ENCODE measurements around the gene MRPL37. TPM values are rescaled to one million over a fixed set of nuclear protein-coding genes. Genes with fewer than 3 reads are reported as not detected.

MRPL37 gene
- total RNA-seq, 2 donors from 2014 or later: 40.9 to 41.9 TPM

DNA sequence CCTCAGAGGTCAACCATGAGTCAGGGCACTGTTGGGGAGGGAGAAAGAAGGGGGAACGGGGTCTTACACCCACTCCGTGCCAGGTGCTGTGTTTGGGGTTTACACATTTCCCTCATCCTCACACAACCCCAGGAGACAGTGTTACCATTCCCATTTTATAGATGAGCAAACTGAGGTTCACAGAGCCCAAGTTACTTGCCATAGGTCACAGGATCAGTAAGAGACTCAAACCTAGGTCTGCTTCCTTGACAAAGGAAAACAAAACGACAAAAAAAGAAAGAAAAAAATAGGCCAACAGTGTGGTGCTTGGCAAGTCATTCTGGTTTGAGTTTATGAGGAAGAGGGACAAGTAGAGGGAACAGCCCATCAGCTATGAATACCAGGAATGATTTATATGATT is 30.9 kb upstream of the MRPL37 start:
- no peak for DNase-seq (ENCODE audit: low spot score)
- intact Hi-C loops (cut with DNase I): no loop called here

DNA sequence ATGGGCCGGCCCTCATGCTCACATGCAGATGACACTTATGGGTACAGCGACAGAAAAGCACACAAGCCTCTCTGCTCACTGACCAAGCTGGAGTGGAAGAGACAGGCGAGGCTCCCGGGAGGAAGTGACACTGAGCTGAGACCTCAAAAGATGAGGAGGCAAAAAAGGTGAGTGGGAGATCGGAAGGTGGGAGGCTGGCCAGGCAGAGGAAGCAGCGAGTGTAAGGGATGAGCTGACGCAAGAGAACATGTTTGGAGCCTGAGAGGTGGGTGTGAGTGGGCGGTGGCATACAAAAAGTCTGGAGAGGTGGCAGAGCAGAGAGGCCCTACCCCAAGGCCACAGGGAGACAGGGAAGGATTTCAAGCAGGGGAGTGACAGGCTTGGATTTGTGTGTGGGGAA is 29.0 kb upstream of the MRPL37 start:
- DNase-seq (ENCODE audit: low spot score): no peak
- intact Hi-C loops (cut with DNase I): no loop called here

DNA sequence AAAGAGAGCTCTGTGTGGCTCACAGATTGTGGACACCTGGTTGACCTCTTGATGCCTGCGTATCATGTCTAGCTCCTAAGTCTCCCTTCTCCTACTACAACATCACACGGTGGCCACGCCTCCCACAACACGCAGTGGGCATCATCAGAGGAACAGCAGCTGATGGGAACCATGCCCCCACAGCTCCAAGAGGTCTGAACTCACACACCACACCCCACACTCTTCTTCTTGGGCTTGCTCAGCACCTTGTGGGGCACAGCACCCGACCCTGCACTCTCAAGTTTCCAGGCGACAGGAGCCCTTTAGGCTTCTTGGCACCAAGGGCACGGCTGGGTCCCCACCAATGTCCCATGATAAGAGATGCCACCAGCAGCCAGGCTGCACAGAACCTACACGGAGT is 28.4 kb upstream of the MRPL37 start:
- intact Hi-C loops (cut with DNase I): no loop called here
- no peak for DNase-seq (ENCODE audit: low spot score)

DNA sequence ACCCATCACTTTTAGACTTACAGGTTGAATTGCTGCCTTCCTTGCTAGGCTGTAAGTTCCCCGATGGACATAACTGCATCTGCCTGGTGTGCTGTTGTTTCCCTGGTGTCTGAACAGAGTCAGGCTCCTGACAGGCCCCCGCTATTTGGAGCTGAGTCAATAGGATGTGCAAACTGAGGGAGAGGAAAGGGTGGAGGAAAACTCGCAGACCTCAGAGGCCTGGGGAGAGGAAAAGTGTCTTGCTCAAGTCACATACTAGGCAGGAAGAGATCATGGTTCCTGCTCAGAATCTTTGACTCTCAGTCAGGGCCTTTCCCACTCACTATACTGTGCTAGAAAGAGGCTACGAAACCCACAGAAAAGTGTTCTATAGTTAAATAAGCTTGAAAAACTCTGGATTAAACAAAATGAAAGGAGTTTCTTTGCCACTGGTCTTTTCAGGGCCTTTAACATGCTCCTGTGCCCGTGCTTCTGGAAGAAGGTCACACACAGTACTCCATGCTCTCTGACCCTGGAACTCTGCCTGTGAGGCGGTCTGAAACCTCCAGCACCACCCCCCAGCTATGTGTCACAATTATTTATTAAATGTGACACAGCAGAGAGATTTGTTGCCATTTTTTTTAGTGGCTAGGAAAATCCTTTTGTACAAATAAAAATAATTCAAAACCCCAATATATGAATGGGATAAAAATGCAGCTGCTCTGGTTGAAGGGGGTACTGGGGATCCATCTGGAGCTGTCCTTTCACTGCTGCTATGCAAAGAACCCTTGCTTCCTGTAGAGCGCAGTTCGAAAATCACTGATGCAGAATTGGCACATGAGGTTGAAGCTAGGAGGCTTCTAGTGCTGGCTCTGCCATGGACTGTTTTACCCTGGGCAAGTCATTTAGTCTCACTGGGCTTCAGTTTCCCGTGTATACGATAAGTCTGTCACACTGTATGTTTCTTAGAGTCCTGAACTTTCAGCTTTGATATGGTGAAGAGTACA is 27.1 kb upstream of the MRPL37 start:
- intact Hi-C loops (cut with DNase I): no loop called here
- no peak for DNase-seq (ENCODE audit: low spot score)

DNA sequence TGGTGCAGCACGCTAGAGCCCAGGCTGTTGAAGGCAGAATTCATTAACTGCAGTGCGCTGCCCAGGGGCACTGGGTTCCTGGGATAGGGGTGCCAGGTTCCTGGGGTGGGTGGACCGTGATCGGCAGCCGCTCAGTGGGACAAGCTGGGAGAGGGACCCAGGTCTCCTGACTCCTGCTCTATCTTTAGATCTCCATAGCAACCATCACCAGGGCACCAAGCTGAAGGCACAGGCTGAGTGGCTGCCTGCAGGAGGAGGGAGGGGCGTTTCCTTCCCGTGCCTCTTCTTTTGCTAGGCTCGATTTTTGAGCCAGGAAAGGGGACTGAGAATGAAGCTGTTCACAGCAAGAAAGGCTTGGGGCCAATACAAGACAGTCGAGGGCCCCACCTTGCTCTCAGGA is 26.3 kb upstream of the MRPL37 start:
- no peak for DNase-seq (ENCODE audit: low spot score)
- intact Hi-C loops (cut with DNase I): no loop called here

DNA sequence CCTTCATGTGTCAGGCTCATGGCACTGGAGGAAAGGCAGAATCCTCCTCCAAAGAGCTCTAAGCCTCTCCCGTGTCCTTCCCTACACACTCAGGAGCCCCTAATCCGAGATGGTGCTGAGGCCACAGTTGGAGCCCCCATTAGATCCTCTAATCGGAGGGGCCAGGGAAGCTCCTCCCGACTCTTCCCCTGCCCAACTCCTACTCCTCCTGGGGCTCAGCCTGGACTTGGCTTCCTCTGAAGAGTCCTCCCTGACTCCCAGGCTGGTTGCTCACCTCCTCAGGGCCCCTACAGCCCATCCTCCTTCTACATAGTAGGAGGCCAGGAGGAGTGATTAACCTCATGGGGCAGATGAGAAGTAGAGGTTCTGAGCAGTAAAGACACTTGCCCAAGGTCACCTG is 25.9 kb upstream of the MRPL37 start:
- DNase-seq (ENCODE audit: low spot score): no peak
- intact Hi-C loops (cut with DNase I): no loop called here

DNA sequence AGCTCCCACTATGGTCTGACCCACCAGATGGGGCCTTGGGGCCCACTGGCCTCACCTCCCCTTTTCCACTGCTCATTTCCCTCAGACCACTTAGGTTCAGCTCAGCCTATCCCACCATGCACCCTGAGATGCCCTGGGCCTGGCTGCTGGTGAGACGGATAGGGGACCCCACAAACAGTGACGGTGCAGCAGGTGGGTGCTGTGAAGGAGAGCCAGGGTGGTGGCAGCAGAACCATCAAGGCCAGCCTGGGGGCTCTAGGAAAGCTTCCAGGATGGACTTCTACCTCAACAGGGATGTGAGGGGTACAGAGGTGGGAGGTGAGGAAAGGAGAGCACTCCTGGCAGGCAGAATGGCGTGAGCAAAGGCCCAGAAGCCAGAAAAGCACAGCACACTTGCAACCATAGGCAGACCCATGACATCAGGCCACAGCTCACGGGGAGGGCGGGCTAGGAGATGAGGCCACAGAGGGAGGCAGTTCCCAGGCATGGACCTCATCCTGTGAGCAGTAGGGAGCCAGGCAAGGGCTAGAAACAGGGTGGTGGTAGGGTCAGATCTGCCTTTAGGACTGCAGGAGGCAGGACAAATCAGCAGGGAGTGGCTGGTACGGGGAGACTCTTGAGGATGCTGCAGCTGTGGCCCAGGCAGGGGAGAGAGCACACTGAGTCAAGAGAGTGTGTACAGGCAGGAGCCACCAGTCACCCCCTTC is 23.2 kb upstream of the MRPL37 start:
- intact Hi-C loops (cut with DNase I): no loop called here
- no peak for DNase-seq (ENCODE audit: low spot score)

DNA sequence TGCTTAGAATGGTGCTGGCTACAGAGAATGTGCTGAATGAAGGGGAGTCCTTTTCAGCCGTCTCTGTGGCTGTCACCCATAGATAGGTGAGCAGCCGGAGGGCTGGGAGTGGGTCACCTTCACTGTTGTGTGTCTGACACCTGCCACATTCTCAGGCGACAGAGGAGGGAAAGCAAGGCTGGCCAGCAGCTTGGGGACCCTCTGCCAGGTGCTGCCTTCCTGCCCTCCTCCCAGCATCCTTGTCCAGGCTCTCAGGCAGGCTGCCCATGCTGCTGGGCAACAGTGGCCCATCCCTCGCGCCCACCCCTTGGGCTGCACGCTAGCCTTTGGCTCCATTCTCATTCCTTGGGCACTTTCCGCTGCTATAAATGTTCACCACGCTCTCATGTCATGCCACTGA is 22.2 kb upstream of the MRPL37 start:
- intact Hi-C loops (cut with DNase I): no loop called here
- no peak for DNase-seq (ENCODE audit: low spot score)

DNA sequence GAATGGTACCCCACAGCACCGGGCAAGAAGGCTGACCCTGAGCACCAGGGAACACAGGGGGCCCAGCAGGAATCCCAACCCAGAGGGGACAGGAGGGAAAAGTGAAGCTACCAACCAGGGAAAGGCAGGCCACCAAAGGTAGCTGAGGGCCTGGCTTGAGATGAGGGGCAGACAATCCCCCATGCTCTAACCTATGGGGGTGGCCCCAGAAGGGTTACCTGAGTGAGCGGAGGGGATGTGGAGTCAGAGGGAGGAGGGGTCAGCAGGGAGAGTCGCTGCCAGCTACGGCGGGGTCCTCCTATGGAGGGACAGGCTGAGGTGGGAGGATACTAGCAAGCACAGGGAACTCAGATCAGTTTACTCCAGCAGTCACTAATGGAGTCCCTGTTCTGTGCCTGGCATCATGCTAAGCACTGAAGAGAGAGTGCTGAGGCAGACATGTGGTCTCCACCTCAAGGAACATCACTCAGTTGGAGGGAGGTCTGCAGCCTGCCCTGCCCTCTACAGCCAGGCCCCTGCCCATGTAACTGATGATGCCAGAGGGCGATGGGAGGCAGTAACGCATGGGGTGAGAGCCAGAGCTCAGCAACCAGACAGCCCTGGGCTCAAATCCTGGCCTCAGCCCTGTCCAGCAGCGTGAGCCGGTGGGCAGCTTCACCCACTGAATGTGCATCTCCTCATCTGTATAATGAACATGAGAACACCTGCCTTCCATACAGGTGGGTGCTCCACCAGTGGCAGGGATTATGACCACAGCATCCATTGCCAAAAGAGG is 21.5 kb upstream of the MRPL37 start:
- intact Hi-C loops (cut with DNase I): no loop called here
- no peak for DNase-seq (ENCODE audit: low spot score)

DNA sequence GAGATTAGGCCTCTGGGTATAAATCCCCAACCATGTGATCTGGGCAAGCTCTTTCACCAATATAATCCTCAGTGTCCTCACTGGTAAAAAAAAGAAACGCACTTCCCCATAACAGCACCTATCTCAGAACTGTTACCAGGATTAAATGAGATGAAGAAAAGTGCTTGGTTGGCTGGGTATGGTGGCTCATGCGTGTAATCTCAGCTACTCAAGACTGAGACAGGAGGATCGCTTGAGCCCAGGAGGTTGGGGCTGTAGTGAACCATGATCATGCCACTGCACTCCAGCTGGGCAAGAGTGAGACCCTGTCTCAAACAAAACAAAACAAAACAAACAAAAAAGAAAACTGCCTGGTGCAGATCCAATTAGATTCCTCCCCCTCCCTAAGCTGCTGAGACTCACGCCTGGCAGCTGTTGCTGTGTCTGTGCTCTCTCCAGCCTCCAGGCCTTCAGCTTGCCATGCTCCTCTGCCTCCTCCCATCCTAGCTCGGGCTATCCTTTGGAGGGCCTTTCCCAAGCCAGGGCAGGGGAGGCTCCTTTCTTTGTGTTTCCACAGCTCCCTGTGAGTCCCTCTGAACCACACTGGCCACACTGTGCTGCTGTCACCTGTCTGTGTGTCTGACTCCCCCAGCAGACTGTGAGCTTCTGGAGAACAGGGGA is 19.1 kb upstream of the MRPL37 start:
- intact Hi-C loops (cut with DNase I): no loop called here
- no peak for DNase-seq (ENCODE audit: low spot score)

DNA sequence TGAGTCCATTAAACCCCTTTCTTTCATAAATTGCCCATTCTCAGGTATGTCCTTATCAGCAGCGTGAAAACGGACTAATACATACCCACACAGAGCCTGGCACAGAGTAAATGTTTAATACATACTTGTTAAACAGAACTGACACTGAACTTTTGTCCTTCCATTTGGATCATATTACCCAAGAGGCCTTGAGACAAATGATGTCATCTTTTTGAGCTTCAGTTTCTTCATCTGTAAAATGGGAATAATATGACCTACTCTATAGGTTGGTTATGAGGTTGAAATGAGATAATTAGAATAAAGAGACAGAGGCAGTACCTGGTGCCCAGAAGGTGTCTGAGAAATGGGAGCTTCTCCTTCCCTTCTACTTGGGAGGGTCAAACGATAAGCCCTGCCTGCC is 13.9 kb upstream of the MRPL37 start:
- intact Hi-C loops (cut with DNase I): no loop called here

DNA sequence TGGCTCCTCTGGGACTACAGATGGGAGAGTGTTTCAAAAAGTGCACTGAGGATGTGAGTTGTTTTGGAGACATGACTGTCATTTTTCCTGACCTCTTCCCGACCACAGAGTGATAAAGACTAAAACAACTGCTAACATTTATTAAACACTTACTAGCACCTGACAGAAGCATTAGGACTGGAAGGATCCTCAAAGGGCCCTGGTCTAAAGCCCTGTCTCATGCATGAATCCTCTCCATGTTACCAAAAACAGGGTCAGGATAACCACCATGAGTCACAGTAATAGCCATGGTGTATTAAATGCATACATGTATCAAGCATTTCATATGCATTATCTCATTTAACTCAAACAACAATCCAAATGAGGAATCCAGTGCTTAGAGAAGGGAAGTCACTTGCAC is 11.7 kb upstream of the MRPL37 start:
- DNase-seq (ENCODE audit: low spot score): no peak
- intact Hi-C loops (cut with DNase I): no loop called here

More for the DNA sequence above, 13.9 kb upstream of the MRPL37 start:
- DNase-seq (ENCODE audit: low spot score): no peak

DNA sequence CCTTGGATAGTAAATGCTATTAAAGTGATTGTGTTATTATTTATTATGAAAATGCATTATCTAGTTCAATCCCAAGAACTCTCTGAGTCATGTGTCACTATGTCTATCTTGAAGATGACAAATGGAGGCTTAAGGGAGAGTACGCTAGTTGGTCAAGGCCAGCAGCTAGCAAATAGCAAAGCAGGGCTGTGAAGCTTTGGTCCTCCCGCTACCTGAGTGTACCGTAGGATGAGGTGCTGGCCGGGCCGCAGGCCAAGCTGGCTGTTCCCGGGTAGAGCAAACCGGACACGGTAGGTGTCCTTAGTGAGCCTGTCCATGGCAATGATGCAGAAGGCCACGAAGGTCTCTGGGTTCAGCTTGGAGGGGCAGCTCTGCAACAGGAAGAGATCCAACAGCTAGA is 9.4 kb upstream of the MRPL37 start:
- no peak for DNase-seq (ENCODE audit: low spot score)
- intact Hi-C loops (cut with DNase I): loop anchor here in 1 of 2 donors (10.0 kb wide), 2 partner anchors 66 to 214 kb away; partner anchors contain the start of gene SSBP3

DNA sequence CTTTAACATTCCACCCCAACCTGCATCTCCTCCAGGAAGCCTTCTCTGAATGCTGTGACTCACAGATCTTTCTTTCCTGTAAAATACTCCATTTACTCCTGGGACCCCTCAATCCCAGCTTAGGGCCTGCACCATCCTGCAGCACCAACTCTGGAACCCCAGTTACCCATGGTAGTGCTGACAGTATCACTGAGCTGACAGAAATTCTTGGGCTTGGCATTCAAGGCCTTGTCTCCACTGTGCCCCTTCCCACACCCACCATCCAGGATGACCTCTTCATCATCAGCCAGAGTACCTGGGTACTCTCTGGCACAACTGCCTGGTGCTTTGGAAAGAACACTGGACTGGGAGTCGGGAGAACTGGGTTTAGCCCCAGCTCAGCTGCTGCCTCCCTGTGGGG is 8.4 kb upstream of the MRPL37 start:
- intact Hi-C loops (cut with DNase I): loop anchor here in 1 of 2 donors (10.0 kb wide), 2 partner anchors 67 to 213 kb away; partner anchors contain the start of gene SSBP3
- no peak for DNase-seq (ENCODE audit: low spot score)

DNA sequence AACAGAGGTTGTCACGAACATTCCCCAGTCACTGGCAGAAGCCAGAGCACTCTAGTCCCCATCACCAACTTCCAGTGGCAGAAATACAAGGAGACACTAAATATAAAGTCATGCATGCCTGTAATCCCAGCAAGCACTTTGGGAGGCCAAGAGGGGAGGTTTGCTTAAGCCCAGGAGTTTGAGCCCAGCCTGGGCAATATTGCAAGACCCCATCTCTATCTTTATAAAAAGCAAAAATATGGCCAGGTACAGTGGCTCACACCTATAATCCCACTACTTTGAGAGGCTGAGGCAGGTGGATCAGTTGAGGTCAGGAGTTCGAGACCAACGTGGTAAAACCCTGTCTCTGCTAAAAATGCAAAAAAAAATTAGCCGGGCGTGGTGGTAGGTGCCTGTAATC is 6.5 kb upstream of the MRPL37 start:
- no peak for DNase-seq (ENCODE audit: low spot score)
- intact Hi-C loops (cut with DNase I): loop anchor here in 1 of 2 donors (10.0 kb wide), 2 partner anchors 69 to 211 kb away; partner anchors contain the start of gene SSBP3

DNA sequence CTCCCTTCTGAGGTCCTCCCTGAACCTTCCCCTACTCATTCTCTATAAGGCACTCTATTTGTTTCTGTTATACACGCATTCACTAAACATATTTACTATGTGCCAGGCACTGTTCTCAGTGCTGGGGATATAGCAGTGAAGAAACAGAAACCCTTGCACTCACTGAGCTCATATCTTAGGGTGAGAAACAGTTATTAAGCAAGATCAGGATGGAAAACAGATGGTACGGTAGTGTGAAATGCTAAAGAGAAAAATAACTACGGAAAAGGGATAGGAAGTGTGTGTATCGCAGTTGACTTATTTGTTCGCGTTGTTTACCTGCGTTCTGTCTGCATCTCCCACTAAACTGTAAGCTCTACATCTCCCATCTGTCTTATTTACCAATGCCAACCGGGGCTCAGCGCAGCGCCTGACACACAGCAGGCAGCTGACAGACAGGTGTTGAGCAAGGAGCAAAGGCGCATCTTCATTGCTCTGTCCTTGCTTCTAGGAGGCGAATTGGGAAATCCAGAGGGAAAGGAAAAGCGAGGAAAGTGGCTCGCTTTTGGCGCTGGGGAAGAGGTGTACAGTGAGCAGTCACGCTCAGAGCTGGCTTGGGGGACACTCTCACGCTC is 709 bp upstream of the MRPL37 start:
- DNase-seq (ENCODE audit: low spot score): no peak
- intact Hi-C loops (cut with DNase I): loop anchor here in 1 of 2 donors (10.0 kb wide), 2 partner anchors 74 to 206 kb away; partner anchors contain the start of gene SSBP3

DNA sequence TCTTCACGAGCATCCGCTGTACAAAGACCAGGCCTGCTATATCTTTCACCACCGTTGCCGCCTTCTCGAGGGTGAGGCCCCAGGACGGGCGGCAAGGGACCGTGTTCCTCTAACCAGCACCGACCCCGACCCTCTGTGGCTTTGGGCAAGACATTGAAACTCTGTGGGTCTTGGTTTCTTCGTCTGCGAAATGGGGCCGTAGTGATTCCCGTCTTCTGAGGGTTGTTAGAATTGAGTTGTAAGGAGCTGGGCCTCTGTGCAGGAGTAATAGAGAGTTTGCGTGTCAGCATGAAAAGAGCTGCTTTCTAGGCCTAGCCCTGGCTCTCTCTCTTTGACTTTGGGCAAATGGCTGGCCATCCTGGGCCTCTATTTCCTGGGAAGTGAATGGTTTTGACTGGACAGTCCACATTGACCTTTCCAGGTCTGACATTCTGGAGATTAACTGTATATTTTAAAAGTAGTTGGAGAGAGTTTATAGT is 591 bp downstream of the MRPL37 start:
- no peak for DNase-seq (ENCODE audit: low spot score)
- intact Hi-C loops (cut with DNase I): no loop called here

DNA sequence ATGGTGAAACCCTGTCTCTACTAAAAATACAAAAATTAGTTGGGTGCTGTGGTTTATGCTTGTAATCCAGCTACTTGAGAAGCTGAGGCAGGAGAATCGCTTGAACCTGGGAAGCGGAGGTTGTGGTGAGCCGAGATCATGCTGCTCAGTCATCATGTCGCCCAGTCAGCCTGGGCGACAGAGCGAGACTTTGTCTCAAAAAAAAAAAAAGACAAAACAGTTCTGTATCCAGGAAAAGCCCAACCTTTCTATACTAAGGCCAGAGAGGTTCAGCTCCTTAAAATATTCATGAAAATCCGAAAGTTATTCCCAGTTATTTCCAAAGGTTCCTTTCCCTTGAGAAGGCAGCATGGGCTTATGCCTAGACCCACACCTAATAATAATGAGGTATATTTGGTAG is 4.2 kb downstream of the MRPL37 start:
- DNase-seq (ENCODE audit: low spot score): no peak
- intact Hi-C loops (cut with DNase I): no loop called here

DNA sequence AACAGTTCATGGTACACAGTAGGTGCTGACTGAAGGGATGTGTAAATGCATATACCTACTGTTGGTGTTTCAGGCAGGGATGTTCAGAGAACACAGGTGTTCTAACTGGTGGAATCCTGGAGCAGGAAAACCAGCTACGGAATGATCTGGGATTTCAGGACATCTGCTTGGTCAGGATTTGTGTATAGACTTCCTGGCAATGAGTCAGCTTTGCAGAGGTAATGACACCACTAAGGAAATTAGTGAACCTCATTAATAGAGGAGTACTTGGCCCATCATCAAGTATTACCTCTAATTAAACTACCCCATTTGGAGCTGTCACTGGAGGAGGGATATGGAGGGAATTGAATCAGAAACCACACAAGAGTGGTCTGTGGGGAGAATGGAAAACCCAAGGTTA is 7.3 kb downstream of the MRPL37 start:
- intact Hi-C loops (cut with DNase I): no loop called here

More for the DNA sequence above, 7.3 kb downstream of the MRPL37 start:
- no peak for DNase-seq (ENCODE audit: low spot score)

Data from posterior vena cava (tissue), 2 donors.